Astrocyte (in vitro differentiated cells and primary cell): ENCODE results near the gene WDCP. TPM values are rescaled to one million over a fixed set of nuclear protein-coding genes. Genes with fewer than 3 reads are reported as not detected.
A peak's percentile ranks its signal among the peaks of the same experiment; 100 is the strongest.

Source experiments
- DNase-seq: peaks from one replicate; pipeline ENCODE4 v3.0.0-alpha.2; 2010; ENCODE audit warnings: low read depth
- FAIRE-seq: peaks from 2 replicates; lab custom pipeline; 2011; peaks lifted over from hg19 to GRCh38; lab: Jason Lieb, UNC
- H2AFZ ChIP-seq: 2 replicates; pipeline ENCODE4 v1.6.0; 2012; ENCODE audit warnings: low read depth, low read length, inconsistent platforms
- H3K27ac ChIP-seq: 2 replicates; pipeline ENCODE4 v1.5.1; 2011; ENCODE audit warnings: low read depth, low read length, inconsistent platforms
- H3K27me3 ChIP-seq: 2 replicates; pipeline ENCODE4 v1.6.0; 2011; ENCODE audit warnings: low read length, inconsistent platforms; ENCODE audit not compliant: insufficient read depth
- H3K36me3 ChIP-seq: 2 replicates; pipeline ENCODE4 v1.5.1; 2011; ENCODE audit warnings: low read length, inconsistent platforms; ENCODE audit not compliant: insufficient read depth
- H3K4me1 ChIP-seq: 2 replicates; pipeline ENCODE4 v1.5.1; 2011; ENCODE audit warnings: low read length, inconsistent platforms; ENCODE audit not compliant: insufficient read depth
- H3K4me2 ChIP-seq: 2 replicates; pipeline ENCODE4 v1.6.0; 2012; ENCODE audit warnings: low read length, inconsistent platforms
- H3K4me3 ChIP-seq: 2 replicates; pipeline ENCODE4 v1.5.1; 2011; ENCODE audit warnings: low read depth, mild to moderate bottlenecking, low read length, inconsistent platforms; ENCODE audit not compliant: insufficient read depth
- H3K79me2 ChIP-seq: 2 replicates; pipeline ENCODE4 v1.6.0; 2012; ENCODE audit warnings: mild to moderate bottlenecking, low read length, inconsistent platforms; ENCODE audit not compliant: insufficient read depth
- H3K9ac ChIP-seq: 2 replicates; pipeline ENCODE4 v1.6.0; 2012; ENCODE audit warnings: mild to moderate bottlenecking, low read length, inconsistent platforms
- H3K9me3 ChIP-seq: 2 replicates; pipeline ENCODE4 v1.5.1; 2012; ENCODE audit warnings: low read depth, mild to moderate bottlenecking, low read length, inconsistent platforms; ENCODE audit not compliant: insufficient read depth
- H4K20me1 ChIP-seq: 2 replicates; pipeline ENCODE4 v1.6.0; 2012; ENCODE audit warnings: low read length, inconsistent platforms; ENCODE audit not compliant: insufficient read depth
- H3K27ac Mint-ChIP-seq: one replicate; pipeline ENCODE4 v1.8.0; 2021; ENCODE audit warnings: mild to moderate bottlenecking, mixed read lengths; ENCODE audit not compliant: unreplicated experiment
- H3K27me3 Mint-ChIP-seq: one replicate; pipeline ENCODE4 v1.8.0; 2021; ENCODE audit warnings: low read depth, mixed read lengths; ENCODE audit not compliant: unreplicated experiment
- H3K36me3 Mint-ChIP-seq: one replicate; pipeline ENCODE4 v1.8.0; 2021; ENCODE audit warnings: low read depth, mixed read lengths; ENCODE audit not compliant: unreplicated experiment
- H3K4me1 Mint-ChIP-seq: one replicate; pipeline ENCODE4 v1.8.0; 2021; ENCODE audit warnings: low read depth, mixed read lengths; ENCODE audit not compliant: unreplicated experiment
- H3K4me3 Mint-ChIP-seq: one replicate; pipeline ENCODE4 v1.8.0; 2021; ENCODE audit warnings: mild to moderate bottlenecking, moderate library complexity, mixed read lengths; ENCODE audit not compliant: unreplicated experiment
- H3K9me3 Mint-ChIP-seq: one replicate; pipeline ENCODE4 v1.8.0; 2021; ENCODE audit warnings: mild to moderate bottlenecking, mixed read lengths; ENCODE audit not compliant: unreplicated experiment
- CTCF ChIP-seq: IDR thresholded peaks from 2 replicates; pipeline ENCODE4 v1.5.1; 2011; ENCODE audit warnings: low read depth, mild to moderate bottlenecking, inconsistent platforms, low read length, moderate library complexity; ENCODE audit not compliant: insufficient read depth
- EZH2 ChIP-seq: IDR thresholded peaks from 2 replicates; pipeline ENCODE4 v1.6.1; 2012; ENCODE audit warnings: mild to moderate bottlenecking, low read length, inconsistent platforms; ENCODE audit not compliant: insufficient read depth
- total RNA-seq: library from RNA; stranded (reverse); gene quantifications from 2 replicates; pipeline ENCODE4 v1.2.1, GENCODE V29; 2021

Gene WDCP
- total RNA-seq, 1 donor from 2014 or later: 17.4 TPM

GRCh38 chr2:24049485-24050021 is 2.4 kb upstream of the WDCP start, which contains the start of gene FKBP1B:
FKBP1B (plus strand) TSS chr2:24049741; CDS start chr2:24049850, 109 bp downstream.
- no peaks in the 10 kb centered on the region for H3K9me3 Mint-ChIP-seq
- FAIRE-seq: no peak

GRCh38 chr2:24048769-24049484 is 1.7 kb upstream of the WDCP start:
- H3K79me2 ChIP-seq: peaks cover 29% of the 10 kb centered on the region
- H3K36me3 Mint-ChIP-seq: no peaks in the 10 kb centered on the region

More at GRCh38 chr2:24049485-24050021, 2.4 kb upstream of the WDCP start, which contains the start of gene FKBP1B:
- H4K20me1 ChIP-seq: no peaks in the 10 kb centered on the region
- H3K27me3 Mint-ChIP-seq: no peaks in the 10 kb centered on the region
- peak within 1 kb of the TSS; percentile 66 for H3K27ac Mint-ChIP-seq
- TF ChIP-seq CTCF (no peak), EZH2 (no peak)
- no peaks in the 10 kb centered on the region for H3K9me3 ChIP-seq
- H3K4me1 Mint-ChIP-seq: peaks cover 9% of the 10 kb centered on the region
- peak within 1 kb of the TSS; percentile 85 for H3K4me3 Mint-ChIP-seq
- peak within 1 kb of the TSS; percentile 62 for H3K4me3 ChIP-seq
- no peak within 1 kb of the TSS for H3K27ac ChIP-seq
- no peaks in the 10 kb centered on the region for H3K27me3 ChIP-seq
- H3K79me2 ChIP-seq: peaks cover 25% of the 10 kb centered on the region
- H3K4me2 ChIP-seq: peak within 1 kb of the TSS; percentile 90
- peaks cover 13% of the 10 kb centered on the region for H3K4me1 ChIP-seq
- H3K9ac ChIP-seq: peak within 1 kb of the TSS; percentile 69
- no peaks in the 10 kb centered on the region for H3K36me3 ChIP-seq
- peak within 1 kb of the TSS; percentile 84 for H2AFZ ChIP-seq
- H3K36me3 Mint-ChIP-seq: peaks cover 4% of the 10 kb centered on the region
- DNase-seq: peak; percentile 40

More at GRCh38 chr2:24048769-24049484, 1.7 kb upstream of the WDCP start:
- peak overlapping the region; percentile 90 for H3K4me2 ChIP-seq
- Mint-ChIP-seq H3K27ac (peak overlapping the region; percentile 66), H3K4me3 (peak overlapping the region; percentile 85), H3K9me3 (no peaks in the 10 kb centered on the region), H3K27me3 (no peaks in the 10 kb centered on the region), H3K4me1 (peaks cover 9% of the 10 kb centered on the region)
- H3K9ac ChIP-seq: peak overlapping the region; percentile 69
- H3K36me3 ChIP-seq: no peaks in the 10 kb centered on the region
- DNase-seq (no peak), FAIRE-seq (no peak)
- H3K9me3 ChIP-seq: no peaks in the 10 kb centered on the region
- H4K20me1 ChIP-seq: no peaks in the 10 kb centered on the region
- H3K4me3 ChIP-seq: peak overlapping the region; percentile 62
- peaks cover 13% of the 10 kb centered on the region for H3K4me1 ChIP-seq
- no peaks in the 10 kb centered on the region for H3K27me3 ChIP-seq
- no peak overlapping the region for H3K27ac ChIP-seq
- peak overlapping the region; percentile 84 for H2AFZ ChIP-seq
- no peak for TF ChIP-seq EZH2
- no peak for TF ChIP-seq CTCF
